HepG2 (cell line): ENCODE data around the gene DLX4. TPM values are rescaled to one million over a fixed set of nuclear protein-coding genes. Genes with fewer than 3 reads are reported as not detected.
A peak's percentile ranks its signal among the peaks of the same experiment; 100 is the strongest.

Source experiments
- ETV5 ChIP-seq: IDR thresholded peaks from 2 replicates; pipeline ENCODE4 v1.6.1; 2018; ENCODE audit warnings: missing biosample characterization, missing genetic modification reagents, inconsistent platforms, borderline replicate concordance
- FOXA1 ChIP-seq, 2 experiments: fragments of 450-650 bp in 1 of 2; sonication (generic) in 1 of 2; formaldehyde crosslinking in 1 of 2; IDR thresholded peaks; 2 replicates each; pipeline versions ENCODE4 v1.4.0 to v1.6.1; 2016 to 2020; ENCODE audit warnings: missing genetic modification reagents in 1 of 2
- MAFK ChIP-seq, 2 experiments: IDR thresholded peaks in 1 of 2; conservative IDR thresholded peaks in 1 of 2; 2 replicates each; pipeline ENCODE4 v1.6.1; 2011; ENCODE audit warnings: improper control_type of control experiment in 2 of 2, low read length in 2 of 2
- MLXIP ChIP-seq: sonication (generic); formaldehyde crosslinking; IDR thresholded peaks from 2 replicates; pipeline ENCODE4 v1.9.0; 2021; ENCODE audit warnings: missing genetic modification reagents, borderline replicate concordance
- NR2C2 ChIP-seq: sonication (generic); formaldehyde crosslinking; IDR thresholded peaks from 2 replicates; pipeline ENCODE4 v1.4.0; 2020; ENCODE audit warnings: missing genetic modification reagents, mild to moderate bottlenecking, moderate library complexity, borderline replicate concordance
- RBM39 ChIP-seq: fragments of 200-400 bp; formaldehyde crosslinking; IDR thresholded peaks from one replicate; pipeline ENCODE4 v1.6.1; 2018; ENCODE audit warnings: antibody characterized with exemption, mild to moderate bottlenecking, low read depth, low read length; ENCODE audit not compliant: poor library complexity, severe bottlenecking
- RCOR2 ChIP-seq: IDR thresholded peaks from 2 replicates; pipeline ENCODE4 v1.6.1; 2016; ENCODE audit warnings: missing biosample characterization, missing genetic modification reagents
- SYNCRIP ChIP-seq: fragments of 200-400 bp; formaldehyde crosslinking; IDR thresholded peaks from 2 replicates; pipeline ENCODE4 v1.6.1; 2018; ENCODE audit warnings: mild to moderate bottlenecking, low read depth, low read length; ENCODE audit not compliant: insufficient read depth
- TRAFD1 ChIP-seq: sonication (generic); formaldehyde crosslinking; IDR thresholded peaks from 2 replicates; pipeline ENCODE4 v1.5.1; 2020; ENCODE audit warnings: missing genetic modification reagents, mild to moderate bottlenecking, borderline replicate concordance
- TSC22D2 ChIP-seq: sonication (generic); formaldehyde crosslinking; IDR thresholded peaks from 2 replicates; pipeline ENCODE4 v1.5.1; 2020; ENCODE audit warnings: missing genetic modification reagents, mild to moderate bottlenecking, borderline replicate concordance
- ZBTB14 ChIP-seq: sonication (generic); formaldehyde crosslinking; IDR thresholded peaks from 2 replicates; pipeline ENCODE4 v1.4.0; 2020; ENCODE audit warnings: missing genetic modification reagents
- ZFAT ChIP-seq: sonication (generic); formaldehyde crosslinking; conservative IDR thresholded peaks from 2 replicates; pipeline ENCODE4 v1.8.1; 2023; ENCODE audit warnings: missing genetic modification reagents, inconsistent platforms
- ZFP36L2 ChIP-seq: sonication (generic); formaldehyde crosslinking; IDR thresholded peaks from 2 replicates; pipeline ENCODE4 v1.4.0; 2020; ENCODE audit warnings: missing genetic modification reagents
- ZNF331 ChIP-seq: sonication (generic); formaldehyde crosslinking; IDR thresholded peaks from 2 replicates; pipeline ENCODE4 v1.4.0; 2020; ENCODE audit warnings: missing genetic modification reagents
- ZNF383 ChIP-seq: sonication (generic); formaldehyde crosslinking; IDR thresholded peaks from 2 replicates; pipeline ENCODE4 v1.4.0; 2020; ENCODE audit warnings: missing genetic modification reagents, mild to moderate bottlenecking, borderline replicate concordance
- ZNF605 ChIP-seq: sonication (generic); formaldehyde crosslinking; IDR thresholded peaks from 2 replicates; pipeline ENCODE4 v1.8.0; 2022; ENCODE audit warnings: mild to moderate bottlenecking, missing genetic modification reagents
- ZNF670 ChIP-seq: sonication (generic); formaldehyde crosslinking; IDR thresholded peaks from 2 replicates; pipeline ENCODE4 v1.8.0; 2022; ENCODE audit warnings: mild to moderate bottlenecking, missing genetic modification reagents, borderline replicate concordance
- ZNF704 ChIP-seq: sonication (generic); formaldehyde crosslinking; IDR thresholded peaks from 2 replicates; pipeline ENCODE4 v1.8.1; 2023; ENCODE audit warnings: mild to moderate bottlenecking, inconsistent platforms, moderate library complexity, missing genetic modification reagents, borderline replicate concordance
- ZNF816 ChIP-seq: sonication (generic); formaldehyde crosslinking; IDR thresholded peaks from 2 replicates; pipeline ENCODE4 v1.8.0; 2022; ENCODE audit warnings: missing genetic modification reagents, mild to moderate bottlenecking, borderline replicate concordance
- ZSCAN30 ChIP-seq: sonication (generic); formaldehyde crosslinking; IDR thresholded peaks from 2 replicates; pipeline ENCODE4 v1.5.0; 2020; ENCODE audit warnings: mild to moderate bottlenecking, missing genetic modification reagents
- polyA plus RNA-seq, 8 experiments: library from polyadenylated mRNA; depleted of rRNA in 3 of 8; stranded (reverse) in 7 of 8; unstranded in 1 of 8; fragments of >200 nt; fragmentation: Illumina TruSeq in 4 of 8; extraction: Trizol in 4 of 8; gene quantifications; 2 replicates each; pipeline versions ENCODE4 v1.2.1 to v1.2.3, GENCODE V29; 2011 to 2016; ENCODE audit warnings: low read depth in 4 of 8, missing spikeins in 1 of 8, mixed read lengths in 1 of 8; ENCODE audit not compliant: insufficient read depth in 1 of 8
- total RNA-seq, 5 experiments: library from RNA; depleted of rRNA; stranded (reverse); fragments of >200 nt; fragmentation: Illumina TruSeq; extraction: Trizol; gene quantifications; 2 replicates each; pipeline ENCODE4 v1.2.3, GENCODE V29; 2016; ENCODE audit warnings: low read depth in 1 of 5

Gene DLX4
- total and polyA plus RNA-seq, 2 of the 13 experiments (the other 11 are each of a cell fraction or from before 2014, with no cell fraction given): 0.55 to 2.3 TPM

GRCh38 chr17:49997773-49998703, 29.0 kb downstream of the DLX4 start (continued):
- TF ChIP-seq MLXIP (no peak), SYNCRIP (no peak), ZNF605 (CRISPR knock-in tag) (0 out of 2 replicates have a peak, but pooled peaks have one; percentile 35), ZSCAN30 (CRISPR knock-in tag) (no peak), ZFAT (CRISPR knock-in tag) (no peak), ETV5 (CRISPR knock-in tag) (peak; percentile 44; the same call in 1 of the 2 replicates), FOXA1 (IDR thresholded peaks at IDR 0.05) (no peak), FOXA1 (CRISPR knock-in tag; IDR thresholded peaks at IDR 0.05) (no peak), ZNF704 (0 out of 2 replicates have a peak, but pooled peaks have one; percentile 35), ZFP36L2 (CRISPR knock-in tag) (no peak), ZNF816 (CRISPR knock-in tag) (no peak), RBM39 (no peak), ZNF331 (no peak; the same call in 1 of the 2 replicates), ZBTB14 (CRISPR knock-in tag) (no peak), MAFK (conservative IDR thresholded peaks at IDR 0.05 in 1 of 2, IDR thresholded peaks at IDR 0.05 in 1 of 2; ENCODE audit: low read length in 2 of 2) (0 out of 4 replicates have a peak, but pooled peaks of 1 of the 2 experiments have one; percentile 1), RCOR2 (no peak), TSC22D2 (CRISPR knock-in tag) (no peak; the same call in 1 of the 2 replicates), ZNF670 (CRISPR knock-in tag) (no peak), ZNF383 (no peak), NR2C2 (CRISPR knock-in tag) (0 out of 2 replicates have a peak, but pooled peaks have one; percentile 29), TRAFD1 (CRISPR knock-in tag) (0 out of 2 replicates have a peak, but pooled peaks have one; percentile 32)
